Activated CD4-positive, CD25-positive, alpha-beta regulatory T cell treated with anti-CD3 and anti-CD28 coated beads, Interleukin-2, amount 50 U/mL, for 16 hours (primary cell): ENCODE measurements around the gene TMED6.

Experiments used
- DNase-seq: peaks from one replicate; pipeline ENCODE4 v3.0.0-alpha.2; 2020; ENCODE audit warnings: low read depth, low spot score

The TMED6 gene

GRCh38 chr16:69351309-69352027 is at the start of gene TMED6:
TMED6 (minus strand) TSS chr16:69351786; CDS start chr16:69351753, 33 bp downstream.
- no peak for DNase-seq

- no peak for DNase-seq
Observed at GRCh38 chr16:69399361-69399760, 47.8 kb upstream of the TMED6 start.

- no peak for DNase-seq
Observed at GRCh38 chr16:69397821-69398521, 46.4 kb upstream of the TMED6 start.

GRCh38 chr16:69396187-69397061 is 44.8 kb upstream of the TMED6 start:
- DNase-seq = peak; percentile 45

- no peak for DNase-seq
Observed at GRCh38 chr16:69395859-69396186, 44.2 kb upstream of the TMED6 start.

GRCh38 chr16:69393898-69394849 is 42.6 kb upstream of the TMED6 start:
- no peak for DNase-seq

GRCh38 chr16:69386596-69386995 is 35.0 kb upstream of the TMED6 start:
- no peak for DNase-seq

GRCh38 chr16:69384974-69385373 is 33.4 kb upstream of the TMED6 start:
- DNase-seq = no peak

GRCh38 chr16:69382421-69382820 is 30.8 kb upstream of the TMED6 start:
- DNase-seq = no peak

- DNase-seq = no peak
Observed at GRCh38 chr16:69381231-69381630, 29.6 kb upstream of the TMED6 start.

- DNase-seq = no peak
Observed at GRCh38 chr16:69378760-69379159, 27.2 kb upstream of the TMED6 start.

- DNase-seq = no peak
Observed at GRCh38 chr16:69378036-69378435, 26.4 kb upstream of the TMED6 start.

- DNase-seq = no peak
Observed at GRCh38 chr16:69376393-69377059, 24.9 kb upstream of the TMED6 start.

- DNase-seq = no peak
Observed at GRCh38 chr16:69373019-69373418, 21.4 kb upstream of the TMED6 start.

GRCh38 chr16:69371564-69371963 is 20.0 kb upstream of the TMED6 start:
- no peak for DNase-seq

- no peak for DNase-seq
Observed at GRCh38 chr16:69368866-69369265, 17.3 kb upstream of the TMED6 start.

- no peak for DNase-seq
Observed at GRCh38 chr16:69367980-69368379, 16.4 kb upstream of the TMED6 start.

- DNase-seq = no peak
Observed at GRCh38 chr16:69366431-69366830, 14.8 kb upstream of the TMED6 start.

GRCh38 chr16:69365901-69366300 is 14.3 kb upstream of the TMED6 start:
- no peak for DNase-seq

GRCh38 chr16:69364088-69364487 is 12.5 kb upstream of the TMED6 start:
- no peak for DNase-seq

- DNase-seq = no peak
Observed at GRCh38 chr16:69363281-69363717, 11.7 kb upstream of the TMED6 start.
